COLO668 (cell line): Measurements from ENCODE around the gene MTLN.
"Not testable (repeated sequence)": the region's sequence is repeated elsewhere in the genome, so short reads cannot be mapped to it uniquely, and the experiment has no call there.

Experiments
- DNase-seq: peaks from one replicate; lab custom pipeline; 2025; ENCODE audit not compliant: unreplicated experiment; lab: John Stamatoyannopoulos, UW

Gene MTLN, protein sequence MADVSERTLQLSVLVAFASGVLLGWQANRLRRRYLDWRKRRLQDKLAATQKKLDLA

DNA sequence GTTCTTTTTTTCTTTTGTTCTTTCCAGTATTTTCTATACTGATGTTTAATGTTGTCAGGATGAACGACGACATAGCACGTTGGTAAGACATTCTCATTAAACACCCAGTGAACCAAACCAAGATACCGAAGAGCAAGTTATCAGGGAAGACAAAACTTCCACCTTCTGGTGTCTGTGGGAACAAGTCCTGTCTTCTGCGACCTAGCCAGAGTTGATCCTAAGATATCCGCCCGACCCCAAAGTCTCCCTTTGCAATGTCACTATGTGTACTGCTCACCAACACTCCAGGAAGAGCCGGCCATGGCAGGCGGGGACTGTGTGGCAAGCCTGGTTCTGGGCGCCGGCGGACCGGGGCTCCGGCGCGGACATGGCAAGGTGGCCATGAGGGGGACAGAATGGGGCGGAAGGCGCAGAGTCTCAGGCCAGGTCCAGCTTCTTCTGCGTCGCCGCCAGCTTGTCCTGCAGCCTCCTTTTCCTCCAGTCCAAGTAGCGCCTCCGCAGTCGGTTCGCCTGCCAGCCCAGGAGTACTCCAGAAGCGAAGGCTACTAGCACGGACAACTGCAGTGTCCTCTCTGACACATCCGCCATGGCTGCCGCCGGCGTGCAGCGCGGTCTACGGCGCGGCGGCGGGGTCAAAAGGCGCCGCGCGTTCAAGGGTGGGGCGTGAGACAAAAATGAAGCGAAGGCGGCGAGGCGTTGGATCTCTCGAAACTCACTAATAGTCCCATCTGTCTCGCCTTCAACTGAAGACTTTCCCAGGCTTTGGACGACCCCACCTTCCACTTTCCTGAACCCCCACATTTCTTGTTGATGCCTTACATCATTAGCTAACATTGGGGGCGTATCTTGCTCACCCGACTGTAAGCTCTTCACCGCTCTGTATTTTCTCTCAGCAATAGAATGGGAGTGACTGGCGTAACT lies at the start of gene MTLN:
MTLN (minus strand) TSS at position 610 of the 921 bp plus-strand sequence; CDS start at position 588, 22 bp downstream.
- peak; percentile 83 for DNase-seq

DNA sequence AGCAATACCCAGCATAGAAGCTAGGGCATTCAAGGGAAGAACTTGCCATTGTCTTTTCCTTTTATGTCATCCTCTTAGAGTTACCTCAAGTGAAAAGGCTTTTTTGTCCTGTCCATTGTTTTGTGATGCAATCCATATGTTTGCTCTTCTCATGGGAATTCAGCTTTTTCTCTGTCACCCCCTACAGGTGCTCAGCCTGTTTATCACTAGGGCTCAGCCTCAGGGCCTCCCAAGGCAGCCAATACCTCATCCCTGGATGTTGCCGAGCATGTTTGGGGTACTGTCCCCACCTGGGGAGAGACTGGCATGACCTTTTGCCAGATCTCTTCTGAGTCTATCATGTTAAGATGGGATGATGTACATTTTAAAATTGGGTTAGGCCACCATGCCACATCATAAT lies 49.6 kb upstream of the MTLN start:
- not testable (repeated sequence) for DNase-seq

DNA sequence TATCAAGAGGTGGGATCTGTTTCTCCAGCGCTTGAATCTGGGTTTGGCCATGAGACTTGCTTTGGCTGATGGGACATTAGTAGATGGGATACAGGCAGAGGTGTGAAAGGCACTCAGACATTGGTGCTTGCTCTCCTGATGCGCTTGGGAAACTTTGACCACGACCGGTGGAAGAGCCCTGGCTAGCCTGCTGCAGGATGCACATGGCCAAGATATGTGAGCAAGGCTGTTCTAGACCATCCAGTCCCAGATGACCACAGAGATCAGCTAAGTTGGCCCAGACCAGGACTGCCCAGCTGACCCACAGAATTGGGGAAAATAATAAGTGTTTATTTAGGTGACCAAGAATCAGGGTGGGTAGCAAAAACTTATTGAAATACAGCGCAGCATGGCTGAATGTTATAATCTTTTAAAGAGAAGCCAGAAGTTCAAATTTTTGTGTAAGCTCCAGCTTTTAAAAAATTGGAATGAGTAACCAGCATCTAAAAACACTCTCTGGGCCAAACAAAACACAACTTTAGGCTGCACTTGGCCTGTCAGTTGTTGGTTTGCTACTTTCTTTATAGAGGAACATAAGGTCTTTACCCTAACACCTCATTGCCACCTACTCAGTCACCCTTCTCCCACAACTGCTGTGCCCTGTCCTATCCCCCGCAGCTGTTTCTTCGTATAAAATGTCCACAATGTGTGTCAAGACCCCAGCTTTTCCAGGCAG lies 35.9 kb upstream of the MTLN start:
- DNase-seq = not testable (repeated sequence)

DNA sequence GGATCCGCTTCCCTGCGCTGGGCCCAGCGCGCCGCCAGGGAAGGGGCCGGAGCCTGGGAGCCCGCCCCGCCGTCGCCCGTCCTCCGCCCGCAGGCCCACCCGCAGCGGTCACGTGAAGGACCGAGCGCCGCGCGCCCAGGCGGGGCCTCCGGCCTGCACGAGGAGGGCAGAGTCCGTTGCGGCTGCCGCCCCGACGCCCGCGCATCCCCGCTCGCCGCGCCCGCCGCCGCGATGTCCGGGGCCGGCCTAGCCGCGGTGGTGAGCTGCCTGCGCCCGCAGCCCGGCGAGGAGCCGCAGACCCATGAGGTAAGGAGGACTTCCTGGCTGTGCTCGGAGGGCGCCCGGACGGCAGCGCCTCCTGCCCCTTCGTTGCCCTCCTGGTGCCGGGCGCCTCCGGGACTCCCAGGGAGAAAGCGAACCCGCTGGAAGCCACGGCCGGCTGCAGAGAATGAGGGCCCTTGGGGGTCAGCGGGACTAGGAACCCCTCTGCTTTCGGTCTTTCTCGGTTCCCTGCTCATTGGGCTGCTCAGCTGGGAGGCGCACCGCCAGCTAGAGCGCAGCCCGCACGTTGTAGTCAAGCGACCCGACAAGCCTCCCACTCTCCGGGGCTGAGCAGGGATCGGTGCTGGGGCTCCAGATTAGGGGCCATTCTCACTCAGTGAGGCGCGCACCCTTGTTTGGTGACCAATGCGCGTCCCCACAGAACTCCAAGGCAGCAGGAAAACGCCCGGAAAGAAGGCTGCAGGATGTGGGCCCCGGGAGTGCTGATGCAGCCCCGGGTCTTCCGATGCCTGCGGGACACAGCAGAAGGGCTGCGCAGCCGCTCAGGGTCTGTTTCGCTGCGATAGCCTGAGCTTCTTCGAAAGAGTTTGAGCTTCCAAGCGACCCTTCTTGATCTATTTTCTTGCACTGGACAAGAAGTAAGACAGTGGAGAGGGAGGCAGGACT lies 33.4 kb upstream of the MTLN start:
- DNase-seq = not testable (repeated sequence)

DNA sequence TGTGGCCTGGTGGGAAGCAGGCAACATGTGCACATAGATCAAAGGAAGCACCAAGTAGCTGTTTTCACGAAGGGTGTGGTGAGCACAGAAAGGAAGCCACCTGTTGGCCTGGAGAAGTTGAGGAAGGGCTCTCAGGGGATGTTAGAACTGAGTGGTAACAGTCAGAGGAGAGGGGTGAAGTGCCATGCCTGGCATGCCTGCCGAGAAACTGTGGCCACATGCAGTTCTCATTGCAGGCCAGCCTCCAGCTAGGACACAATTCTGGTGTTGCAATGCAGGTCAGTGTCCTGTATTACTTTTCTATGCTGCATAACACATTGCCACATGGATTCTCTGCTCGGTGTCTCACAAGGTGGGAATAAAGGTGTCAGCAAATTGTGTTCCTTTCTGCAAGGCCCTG lies 30.9 kb upstream of the MTLN start:
- DNase-seq = not testable (repeated sequence)

DNA sequence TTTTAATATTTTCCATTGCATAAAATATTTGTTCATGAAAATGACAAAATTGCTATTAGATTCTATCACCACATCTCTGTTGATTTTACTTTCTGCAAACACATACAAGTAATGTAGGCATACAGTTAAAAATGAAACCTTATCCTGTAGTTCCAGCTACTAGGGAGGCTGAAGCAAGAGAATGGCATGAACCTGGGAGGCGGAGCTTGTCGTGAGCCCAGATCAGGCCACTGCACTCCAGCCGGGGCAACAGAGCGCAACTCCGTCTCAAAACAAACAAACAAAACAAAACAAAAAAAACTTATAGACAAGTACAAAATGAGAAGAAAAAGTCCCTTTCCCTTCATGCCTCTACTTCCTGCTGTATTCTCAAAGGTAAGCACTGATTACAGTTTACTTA lies 22.2 kb upstream of the MTLN start:
- DNase-seq = not testable (repeated sequence)

DNA sequence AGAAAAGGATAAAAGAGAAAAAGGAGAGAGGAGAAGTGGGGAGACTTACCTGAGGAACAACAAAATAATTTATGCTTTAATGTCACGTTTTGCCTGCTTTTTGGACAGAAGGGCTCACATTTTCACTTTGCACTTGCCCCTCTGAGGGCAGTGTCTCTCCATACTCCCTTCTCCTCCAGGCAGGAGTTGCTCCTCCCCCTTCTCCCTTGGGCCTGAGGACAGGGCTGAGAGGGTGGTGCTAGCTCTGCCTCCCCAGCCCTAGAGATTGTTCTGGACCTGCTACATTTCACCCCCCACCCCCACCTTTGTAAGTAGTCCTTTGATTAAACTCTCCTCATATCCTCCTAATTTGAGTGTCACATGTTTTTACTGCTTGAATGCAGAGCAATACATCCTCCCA lies 17.5 kb upstream of the MTLN start:
- DNase-seq = not testable (repeated sequence)

DNA sequence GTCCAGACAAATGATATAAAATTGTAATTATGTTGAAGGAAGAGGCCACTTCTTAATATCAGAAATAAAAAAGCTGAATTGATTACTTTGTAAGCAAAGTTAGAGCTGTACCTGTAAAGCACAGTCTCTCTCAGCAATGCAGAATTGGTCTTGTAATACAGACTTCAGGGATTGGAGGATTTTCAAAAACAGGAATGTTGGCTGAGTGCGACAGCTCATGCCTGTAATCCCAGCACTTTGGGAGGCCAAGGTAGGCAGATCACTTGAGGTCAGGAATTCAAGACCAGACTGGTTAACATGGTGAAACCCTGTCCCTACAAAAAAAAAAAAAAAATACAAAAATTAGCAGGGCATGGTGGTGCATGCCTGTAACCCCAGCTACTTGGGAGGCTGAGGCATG lies 10.3 kb upstream of the MTLN start:
- DNase-seq = not testable (repeated sequence)

DNA sequence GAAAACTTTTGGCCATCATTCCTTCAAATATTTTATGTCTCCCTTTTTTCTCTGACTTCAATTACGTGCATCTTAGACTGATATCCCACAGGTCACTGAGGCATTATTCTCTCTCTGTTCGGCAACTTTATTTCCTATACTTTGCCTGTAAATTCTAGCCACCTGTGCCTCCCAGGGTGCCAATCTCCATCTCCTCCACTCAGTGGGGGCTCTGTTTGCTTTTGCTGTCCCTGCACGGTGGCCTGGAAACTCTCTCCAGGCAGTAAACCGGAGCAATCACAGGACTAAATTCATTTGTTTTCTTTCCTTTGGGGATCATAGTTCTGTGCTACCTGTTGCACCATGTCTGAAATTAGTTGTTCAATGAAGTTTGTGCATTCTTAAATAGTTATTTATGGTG lies 9.6 kb upstream of the MTLN start:
- no peak for DNase-seq

DNA sequence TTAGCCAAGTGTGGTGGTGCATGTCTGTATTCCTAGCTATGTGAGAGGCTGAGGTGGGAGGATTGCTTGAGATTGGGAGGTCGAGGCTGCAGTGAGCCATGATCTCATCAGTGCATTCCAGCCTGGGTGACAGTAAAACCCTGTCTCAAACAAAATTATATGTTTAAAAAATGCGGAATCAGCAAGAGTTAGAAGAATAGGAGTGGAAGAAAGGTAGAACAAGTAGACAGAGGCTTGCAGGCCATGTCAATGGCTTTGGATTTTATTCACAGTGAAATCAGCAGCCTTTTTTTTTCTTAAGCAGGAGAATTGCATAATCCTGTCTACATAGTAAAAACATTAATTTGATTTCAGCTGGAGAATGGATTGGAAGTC lies 7.8 kb upstream of the MTLN start:
- no peak for DNase-seq

DNA sequence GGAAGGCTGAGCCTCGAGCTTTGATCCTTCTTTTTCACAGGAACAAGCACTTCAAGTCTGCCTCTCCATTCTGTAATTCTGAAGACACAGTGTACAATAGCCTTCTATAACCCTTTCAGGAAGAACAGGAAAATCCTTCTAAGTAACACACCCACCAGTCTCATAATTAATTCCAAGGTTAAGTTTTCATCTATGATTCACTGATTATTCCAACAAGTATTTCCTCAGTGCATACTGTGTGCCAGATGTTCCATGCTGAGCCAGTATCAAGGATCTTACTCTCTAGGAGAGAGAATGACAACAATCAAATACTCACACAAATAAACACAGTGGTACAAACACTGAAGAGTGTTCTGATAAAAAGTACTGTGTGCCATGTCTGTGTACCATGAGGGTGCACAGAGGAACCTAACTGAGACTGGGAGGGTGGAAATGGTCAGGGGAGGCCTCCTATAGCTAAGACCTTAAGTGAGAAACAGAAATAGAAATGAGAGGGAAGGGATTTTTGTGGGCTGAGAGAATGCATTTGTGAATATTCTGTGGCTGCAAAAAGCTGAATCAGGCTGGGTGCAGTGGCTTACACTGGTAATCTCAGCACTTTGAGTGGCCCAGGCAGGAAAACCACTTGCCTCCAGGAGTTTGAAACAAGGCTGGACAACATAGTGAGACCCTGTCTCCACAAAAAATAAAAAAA lies 7.3 kb upstream of the MTLN start:
- DNase-seq = no peak

DNA sequence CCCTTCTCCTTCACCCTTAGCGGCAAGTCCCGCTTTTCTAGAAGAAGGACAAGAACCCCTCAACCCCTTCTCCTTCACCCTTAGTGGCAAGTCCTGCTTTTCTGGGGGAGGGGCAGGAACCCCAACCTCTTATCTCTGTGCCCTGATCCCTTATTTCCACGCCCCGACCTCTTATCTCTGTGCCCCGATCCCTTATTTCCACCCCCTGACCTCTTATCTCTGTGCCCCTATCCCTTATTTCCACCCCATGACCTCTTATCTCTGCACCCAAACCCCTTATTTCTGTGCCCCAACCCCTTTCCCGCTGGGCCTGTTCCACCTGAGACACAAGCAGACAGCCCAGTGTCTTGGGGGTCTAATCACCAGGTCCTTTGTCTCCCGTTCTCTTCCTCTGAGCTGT lies 6.5 kb upstream of the MTLN start:
- DNase-seq = not testable (repeated sequence)

DNA sequence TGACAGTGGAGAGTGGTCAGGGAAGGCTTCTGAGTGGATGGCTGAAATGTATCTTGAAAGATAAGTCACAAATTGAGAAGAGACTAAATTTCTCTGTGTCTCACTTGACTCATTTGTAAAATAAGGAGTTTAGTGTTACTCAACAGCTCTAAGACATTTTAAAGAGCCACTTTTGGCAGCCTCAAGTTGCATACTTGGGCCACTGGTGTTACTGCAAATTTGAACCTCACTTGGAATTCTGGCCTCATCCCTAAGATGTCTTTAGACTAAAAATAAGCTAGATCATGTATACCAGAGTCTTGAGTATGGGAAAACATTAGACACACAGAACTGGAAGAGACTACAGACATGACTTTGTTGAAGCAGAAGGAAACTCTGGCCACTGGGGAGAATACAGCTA lies 4.5 kb upstream of the MTLN start:
- no peak for DNase-seq

DNA sequence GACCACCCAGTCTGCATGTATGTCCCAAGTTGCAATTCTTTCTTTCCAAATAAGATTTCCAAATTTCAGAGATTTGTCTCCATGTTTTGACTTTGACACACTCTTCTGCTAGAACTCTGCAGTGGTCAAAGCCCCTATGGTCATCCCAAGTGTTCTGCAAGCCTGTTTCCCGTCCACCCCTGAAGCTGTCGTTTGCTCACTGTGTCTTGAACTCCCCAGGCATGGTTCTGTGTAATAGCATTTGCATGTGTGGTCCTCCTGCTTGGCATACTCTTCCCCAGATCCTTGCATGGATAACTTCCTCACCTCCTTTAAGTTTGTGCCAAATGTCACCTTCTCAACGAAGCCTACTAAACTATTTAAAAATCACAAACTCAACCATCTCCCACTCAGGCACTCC lies 3.9 kb upstream of the MTLN start:
- DNase-seq = no peak

DNA sequence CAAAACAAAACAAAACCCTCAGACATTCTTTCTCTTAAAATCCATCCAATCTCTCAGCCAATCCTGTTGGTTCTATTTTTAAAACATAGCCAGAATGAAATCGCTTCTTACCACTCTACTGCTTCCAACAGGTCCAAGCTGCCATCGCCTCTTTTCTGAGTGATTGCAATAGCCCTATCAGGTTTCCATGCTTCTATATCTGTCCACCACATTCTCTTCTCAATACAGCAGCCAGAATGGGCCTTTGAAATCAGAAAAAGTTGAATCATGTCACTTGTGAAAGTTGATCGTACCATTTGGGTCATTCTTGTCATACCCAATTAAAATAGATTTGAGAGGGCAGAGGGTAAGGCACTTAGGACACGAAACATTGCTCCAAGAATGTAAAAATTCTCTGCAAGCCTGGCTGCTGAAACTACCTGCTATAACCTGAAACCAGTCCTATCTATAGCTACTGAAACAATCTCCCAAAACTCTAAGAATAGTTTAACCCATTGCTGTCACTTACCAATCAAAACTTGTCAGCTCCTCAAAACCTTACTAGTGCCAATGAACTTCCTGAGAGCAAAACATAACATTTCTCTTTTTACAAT lies 3.3 kb upstream of the MTLN start:
- no peak for DNase-seq

DNA sequence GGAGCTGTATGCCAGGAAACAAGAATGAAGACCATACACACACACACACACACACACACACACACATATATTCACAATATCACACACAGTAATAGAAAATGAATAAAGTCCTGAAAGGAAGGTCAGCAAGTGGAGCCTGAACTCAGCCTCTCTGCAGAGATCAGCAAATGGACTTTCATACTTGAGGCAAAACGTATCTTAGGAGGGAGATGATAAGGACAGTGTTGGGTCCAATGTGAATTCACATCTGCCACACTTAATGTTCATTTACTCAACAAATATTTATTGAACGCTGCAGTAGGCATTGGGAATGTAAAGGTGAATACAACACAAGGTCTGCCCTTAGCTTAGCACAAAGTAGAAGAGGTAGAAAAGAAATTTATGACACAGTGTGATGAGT lies 2.7 kb upstream of the MTLN start:
- no peak for DNase-seq

DNA sequence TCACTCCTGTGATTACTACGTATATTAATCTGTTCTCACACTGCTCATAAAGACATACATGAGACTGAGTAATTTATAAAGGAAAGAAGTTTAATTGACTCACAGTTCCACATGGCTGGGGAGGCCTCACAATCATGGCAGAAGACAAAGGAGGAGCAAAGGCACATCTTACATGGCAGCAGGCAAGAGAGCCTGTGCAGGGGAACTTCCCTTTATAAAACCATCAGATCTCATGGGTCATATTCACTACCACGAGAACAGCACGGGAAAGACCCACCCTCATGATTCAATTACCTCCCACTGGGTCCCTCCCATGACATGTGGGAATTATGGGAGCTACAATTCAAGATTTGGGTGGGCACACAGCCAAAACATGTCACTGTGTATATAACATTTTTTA lies 1.2 kb upstream of the MTLN start:
- not testable (repeated sequence) for DNase-seq

DNA sequence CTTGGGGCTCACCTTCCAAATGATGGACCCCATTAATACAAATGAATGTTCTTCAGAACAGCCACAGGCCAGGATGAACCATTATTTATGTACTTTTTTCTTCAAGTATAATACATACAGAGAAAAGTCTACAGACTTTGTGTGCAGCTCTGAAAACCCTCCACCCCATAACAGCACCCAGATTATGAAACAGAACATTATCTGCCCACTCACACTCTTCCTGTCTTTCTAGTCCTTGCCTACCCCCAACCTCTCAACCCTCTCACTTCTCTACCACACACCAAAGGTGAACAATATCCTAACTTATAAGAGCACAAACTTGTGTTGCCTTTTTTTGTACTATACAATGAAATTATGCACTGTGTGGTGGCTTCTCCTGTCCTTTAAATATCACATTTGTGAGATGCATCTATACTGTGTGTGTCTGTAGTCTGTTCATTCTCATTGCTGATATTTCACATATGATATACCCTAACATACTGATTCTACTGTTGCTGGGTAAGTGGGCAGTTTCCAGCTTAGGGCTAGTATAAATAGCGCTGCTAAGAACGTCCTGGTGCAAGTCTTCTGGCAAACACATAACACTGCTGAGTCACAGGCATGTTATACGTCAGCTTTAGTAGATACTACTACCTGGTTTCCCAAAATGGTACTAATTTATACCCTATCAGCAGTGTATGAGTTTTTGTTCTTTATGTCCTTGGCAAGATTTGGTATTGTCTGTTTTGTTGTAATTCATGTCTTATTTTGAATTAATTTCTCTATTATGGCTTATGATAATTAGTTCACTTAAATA lies 6.5 kb downstream of the MTLN start:
- DNase-seq = no peak
